Measurements from ENCODE around the gene BMS1.
"Not testable (repeated sequence)": the region's sequence is repeated elsewhere in the genome, so short reads cannot be mapped to it uniquely, and the experiment has no call there.

Gene BMS1

DNA sequence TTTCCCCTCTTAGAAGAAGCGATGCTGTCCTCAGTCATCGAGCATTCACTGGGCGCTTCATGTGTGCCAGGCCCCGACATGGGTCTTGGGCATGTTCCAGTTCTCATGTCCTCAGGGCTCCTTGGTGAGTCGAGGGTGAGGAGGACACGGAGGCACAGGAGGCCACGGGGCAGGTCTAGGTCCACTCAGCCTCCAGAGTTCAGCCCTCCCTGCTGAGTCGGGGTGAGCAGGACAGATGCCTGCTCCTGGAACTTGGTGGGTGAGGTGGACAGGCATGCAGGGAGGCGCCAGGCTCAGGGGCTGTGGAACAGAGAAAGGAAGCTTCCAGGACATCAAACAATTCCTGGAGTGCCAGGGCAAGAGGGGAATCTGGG lies 87.4 kb downstream of the BMS1 start:
- Histone ChIP-seq H3K4me3 (ENCODE audit: low read length in 2 of 2) (no peak overlapping the region), H3K9ac (ENCODE audit: low read depth in 1 of 2, low read length in 2 of 2) (no peak overlapping the region), H3K9me3 (ENCODE audit: control insufficient read depth in 2 of 2, low read length in 2 of 2) (no peaks in the 10 kb centered on the region), H3K27ac (ENCODE audit: low read depth in 2 of 2, low read length in 2 of 2) (no peak overlapping the region), H3K36me3 (ENCODE audit: control insufficient read depth in 2 of 2, insufficient read depth in 2 of 2, low read length in 2 of 2) (no peaks in the 10 kb centered on the region), H3K27me3 (ENCODE audit: control insufficient read depth in 2 of 2, insufficient read depth in 2 of 2, low read length in 2 of 2) (peaks cover 4 to 6% of the 10 kb centered on the region in 2 donors), H3K4me1 (ENCODE audit: control insufficient read depth in 2 of 2, insufficient read depth in 2 of 2, low read length in 2 of 2) (peaks cover 2 to 3% of the 10 kb centered on the region in 2 donors)

DNA sequence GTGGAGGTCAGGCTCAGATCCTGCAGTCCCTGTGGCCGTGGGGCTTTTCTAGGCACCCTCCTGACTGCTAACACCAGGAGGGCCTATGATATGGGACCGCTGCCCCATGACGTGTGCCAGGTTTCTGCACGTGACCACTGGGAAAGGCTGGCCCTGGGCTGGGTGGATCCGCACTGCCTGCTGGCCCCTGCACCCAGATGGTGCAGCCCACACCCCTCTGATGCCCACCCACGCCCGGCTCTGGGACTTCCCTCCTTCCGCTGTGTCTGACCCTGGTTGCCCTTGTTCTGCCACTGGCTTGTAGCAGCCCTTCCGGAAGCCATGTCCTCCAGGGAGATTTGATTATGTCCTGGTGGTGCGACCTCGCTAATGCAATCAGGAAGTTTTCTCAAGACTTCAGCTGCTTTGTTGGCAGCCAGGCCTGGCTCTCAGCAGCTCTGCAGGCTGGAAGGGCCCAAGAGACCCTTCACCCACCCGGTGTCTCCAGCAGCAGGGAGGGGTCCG lies 88.6 kb downstream of the BMS1 start:
- H3K36me3 ChIP-seq (ENCODE audit: control insufficient read depth in 2 of 2, insufficient read depth in 2 of 2, low read length in 2 of 2), result not testable (repeated sequence)

DNA sequence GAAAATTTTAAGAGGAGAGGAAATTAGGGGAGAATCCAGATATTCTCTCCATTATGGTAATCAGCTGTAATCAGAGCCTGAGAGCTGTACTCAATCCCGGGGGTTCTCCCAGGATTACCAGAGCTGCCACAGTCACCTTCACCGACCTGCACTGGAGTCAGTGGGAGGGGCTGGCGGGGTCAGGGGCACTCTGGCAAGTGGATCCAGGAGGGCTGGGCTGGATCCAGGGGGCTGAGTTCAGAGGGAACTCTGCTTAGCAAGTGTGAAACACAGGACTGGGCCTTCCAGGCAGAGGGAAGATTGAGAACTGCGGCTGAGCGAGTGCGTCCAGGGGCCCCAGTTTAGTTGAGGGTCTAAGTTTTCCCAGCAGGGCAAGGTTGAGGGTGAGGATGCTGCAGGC lies 89.2 kb downstream of the BMS1 start:
- Histone ChIP-seq H3K27ac (ENCODE audit: low read depth in 2 of 2, low read length in 2 of 2) (no peak overlapping the region), H3K27me3 (ENCODE audit: control insufficient read depth in 2 of 2, insufficient read depth in 2 of 2, low read length in 2 of 2) (no peaks in the 10 kb centered on the region), H3K36me3 (ENCODE audit: control insufficient read depth in 2 of 2, insufficient read depth in 2 of 2, low read length in 2 of 2) (no peaks in the 10 kb centered on the region), H3K4me1 (ENCODE audit: control insufficient read depth in 2 of 2, insufficient read depth in 2 of 2, low read length in 2 of 2) (no peaks in the 10 kb centered on the region), H3K9me3 (ENCODE audit: control insufficient read depth in 2 of 2, low read length in 2 of 2) (no peaks in the 10 kb centered on the region), H3K4me3 (ENCODE audit: low read length in 2 of 2) (no peak overlapping the region), H3K9ac (ENCODE audit: low read depth in 1 of 2, low read length in 2 of 2) (no peak overlapping the region)

More for the DNA sequence above, 88.6 kb downstream of the BMS1 start:
- H3K27me3 ChIP-seq (ENCODE audit: control insufficient read depth in 2 of 2, insufficient read depth in 2 of 2, low read length in 2 of 2); H3K9ac ChIP-seq (ENCODE audit: low read depth in 1 of 2, low read length in 2 of 2); H3K9me3 ChIP-seq (ENCODE audit: control insufficient read depth in 2 of 2, low read length in 2 of 2); H3K27ac ChIP-seq (ENCODE audit: low read depth in 2 of 2, low read length in 2 of 2); H3K4me3 ChIP-seq (ENCODE audit: low read length in 2 of 2); H3K4me1 ChIP-seq (ENCODE audit: control insufficient read depth in 2 of 2, insufficient read depth in 2 of 2, low read length in 2 of 2): not testable (repeated sequence)

DNA sequence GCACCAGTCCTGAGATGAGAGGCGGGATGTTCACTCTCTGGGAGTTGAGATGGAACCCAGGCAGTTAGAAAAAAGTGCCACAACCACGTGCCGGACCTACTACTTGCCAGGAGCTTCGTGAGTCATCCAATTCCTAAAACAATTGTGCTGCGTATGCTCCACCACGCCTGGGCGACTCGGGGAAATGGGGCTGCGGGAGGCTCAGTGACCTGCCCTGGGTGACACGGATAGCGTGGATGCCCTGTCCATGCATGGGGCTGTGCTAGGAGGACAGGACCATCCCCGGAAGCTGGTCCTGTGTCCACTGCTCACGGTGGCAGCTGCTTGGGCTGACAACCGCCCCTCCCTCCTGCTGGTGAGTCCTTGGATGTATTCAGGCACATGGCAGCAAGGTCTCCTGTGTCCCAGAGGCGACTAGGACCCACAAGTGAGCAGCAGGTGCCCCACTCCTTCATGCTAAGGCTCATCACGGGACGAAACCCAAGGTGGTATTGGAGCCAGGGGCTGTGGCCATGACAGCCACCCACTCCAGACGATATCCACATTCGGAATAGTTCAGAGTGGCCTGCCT lies 90.4 kb downstream of the BMS1 start:
- no peaks in the 10 kb centered on the region for H3K4me1 ChIP-seq (ENCODE audit: control insufficient read depth in 2 of 2, insufficient read depth in 2 of 2, low read length in 2 of 2)
- H3K27me3 ChIP-seq (ENCODE audit: control insufficient read depth in 2 of 2, insufficient read depth in 2 of 2, low read length in 2 of 2), result no peaks in the 10 kb centered on the region
- no peak overlapping the region for H3K4me3 ChIP-seq (ENCODE audit: low read length in 2 of 2)
- H3K9me3 ChIP-seq (ENCODE audit: control insufficient read depth in 2 of 2, low read length in 2 of 2), result no peaks in the 10 kb centered on the region
- H3K9ac ChIP-seq (ENCODE audit: low read depth in 1 of 2, low read length in 2 of 2), result no peak overlapping the region
- H3K36me3 ChIP-seq (ENCODE audit: control insufficient read depth in 2 of 2, insufficient read depth in 2 of 2, low read length in 2 of 2), result no peaks in the 10 kb centered on the region
- no peak overlapping the region for H3K27ac ChIP-seq (ENCODE audit: low read depth in 2 of 2, low read length in 2 of 2)

GRCh38 chr10:42874713-42875387 lies 92.3 kb downstream of the BMS1 start:
- Histone ChIP-seq H3K36me3 (ENCODE audit: control insufficient read depth in 2 of 2, insufficient read depth in 2 of 2, low read length in 2 of 2) (no peaks in the 10 kb centered on the region), H3K4me1 (ENCODE audit: control insufficient read depth in 2 of 2, insufficient read depth in 2 of 2, low read length in 2 of 2) (no peaks in the 10 kb centered on the region), H3K9ac (ENCODE audit: low read depth in 1 of 2, low read length in 2 of 2) (no peak overlapping the region), H3K27me3 (ENCODE audit: control insufficient read depth in 2 of 2, insufficient read depth in 2 of 2, low read length in 2 of 2) (no peaks in the 10 kb centered on the region), H3K9me3 (ENCODE audit: control insufficient read depth in 2 of 2, low read length in 2 of 2) (no peaks in the 10 kb centered on the region), H3K4me3 (ENCODE audit: low read length in 2 of 2) (no peak overlapping the region), H3K27ac (ENCODE audit: low read depth in 2 of 2, low read length in 2 of 2) (no peak overlapping the region)

DNA sequence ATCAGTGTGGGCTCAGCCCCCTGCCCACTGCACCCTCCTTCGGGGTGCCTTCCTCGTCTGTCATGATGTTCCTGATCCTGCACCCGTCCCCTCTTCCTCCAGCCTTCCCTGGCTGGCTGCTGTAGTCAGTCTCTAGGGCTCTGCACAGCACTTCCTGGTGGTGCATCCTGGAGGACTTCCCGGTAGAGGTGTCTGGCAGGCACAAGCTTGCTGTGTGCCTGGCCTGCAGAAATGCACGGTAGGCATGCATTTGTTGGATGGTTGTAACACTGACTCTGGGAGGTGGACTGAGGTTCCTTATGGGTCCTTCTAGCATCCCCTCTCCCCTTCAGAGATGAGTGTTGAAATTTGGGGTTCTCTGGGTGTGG lies 92.8 kb downstream of the BMS1 start:
- Histone ChIP-seq H3K4me1 (ENCODE audit: control insufficient read depth in 2 of 2, insufficient read depth in 2 of 2, low read length in 2 of 2) (no peaks in the 10 kb centered on the region), H3K9ac (ENCODE audit: low read depth in 1 of 2, low read length in 2 of 2) (no peak overlapping the region), H3K27me3 (ENCODE audit: control insufficient read depth in 2 of 2, insufficient read depth in 2 of 2, low read length in 2 of 2) (no peaks in the 10 kb centered on the region), H3K4me3 (ENCODE audit: low read length in 2 of 2) (no peak overlapping the region), H3K27ac (ENCODE audit: low read depth in 2 of 2, low read length in 2 of 2) (no peak overlapping the region), H3K9me3 (ENCODE audit: control insufficient read depth in 2 of 2, low read length in 2 of 2) (no peaks in the 10 kb centered on the region), H3K36me3 (ENCODE audit: control insufficient read depth in 2 of 2, insufficient read depth in 2 of 2, low read length in 2 of 2) (no peaks in the 10 kb centered on the region)

GRCh38 chr10:42875798-42876341 lies 93.3 kb downstream of the BMS1 start:
- H3K9ac ChIP-seq (ENCODE audit: low read depth in 1 of 2, low read length in 2 of 2), result no peak overlapping the region
- H3K27me3 ChIP-seq (ENCODE audit: control insufficient read depth in 2 of 2, insufficient read depth in 2 of 2, low read length in 2 of 2), result no peaks in the 10 kb centered on the region
- H3K27ac ChIP-seq (ENCODE audit: low read depth in 2 of 2, low read length in 2 of 2), result no peak overlapping the region
- no peak overlapping the region for H3K4me3 ChIP-seq (ENCODE audit: low read length in 2 of 2)
- no peaks in the 10 kb centered on the region for H3K4me1 ChIP-seq (ENCODE audit: control insufficient read depth in 2 of 2, insufficient read depth in 2 of 2, low read length in 2 of 2)
- H3K36me3 ChIP-seq (ENCODE audit: control insufficient read depth in 2 of 2, insufficient read depth in 2 of 2, low read length in 2 of 2), result no peaks in the 10 kb centered on the region
- H3K9me3 ChIP-seq (ENCODE audit: control insufficient read depth in 2 of 2, low read length in 2 of 2), result no peaks in the 10 kb centered on the region

DNA sequence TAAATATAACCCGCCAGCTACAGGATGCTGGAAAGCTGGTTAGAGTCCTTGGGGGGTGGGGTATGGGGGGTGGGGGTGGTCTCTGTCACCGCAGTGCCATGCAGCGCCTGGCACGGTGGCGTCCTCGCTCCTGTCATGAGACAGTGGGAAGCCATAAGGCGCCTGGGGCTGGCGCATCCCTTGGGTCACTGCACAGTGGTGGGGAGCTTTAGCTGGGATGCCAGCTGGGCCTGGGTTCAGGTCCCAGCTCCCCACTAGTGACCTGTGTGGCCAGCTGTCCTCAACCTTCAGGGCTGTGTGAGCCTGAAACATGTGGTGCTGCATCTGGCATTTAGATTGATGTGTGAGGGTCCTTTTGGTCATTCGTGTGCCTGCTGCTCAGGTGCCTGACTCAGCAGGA lies 93.9 kb downstream of the BMS1 start:
- H3K27ac ChIP-seq (ENCODE audit: low read depth in 2 of 2, low read length in 2 of 2), result no peak overlapping the region
- H3K4me3 ChIP-seq (ENCODE audit: low read length in 2 of 2), result no peak overlapping the region
- no peaks in the 10 kb centered on the region for H3K27me3 ChIP-seq (ENCODE audit: control insufficient read depth in 2 of 2, insufficient read depth in 2 of 2, low read length in 2 of 2)
- H3K9ac ChIP-seq (ENCODE audit: low read depth in 1 of 2, low read length in 2 of 2), result no peak overlapping the region
- no peaks in the 10 kb centered on the region for H3K9me3 ChIP-seq (ENCODE audit: control insufficient read depth in 2 of 2, low read length in 2 of 2)
- no peaks in the 10 kb centered on the region for H3K4me1 ChIP-seq (ENCODE audit: control insufficient read depth in 2 of 2, insufficient read depth in 2 of 2, low read length in 2 of 2)
- H3K36me3 ChIP-seq (ENCODE audit: control insufficient read depth in 2 of 2, insufficient read depth in 2 of 2, low read length in 2 of 2), result no peaks in the 10 kb centered on the region

GRCh38 chr10:42876945-42877344 lies 94.3 kb downstream of the BMS1 start:
- no peak overlapping the region for H3K9ac ChIP-seq (ENCODE audit: low read depth in 1 of 2, low read length in 2 of 2)
- H3K4me3 ChIP-seq (ENCODE audit: low read length in 2 of 2), result no peak overlapping the region
- peaks cover 0 to under 1% of the 10 kb centered on the region in 2 donors for H3K9me3 ChIP-seq (ENCODE audit: control insufficient read depth in 2 of 2, low read length in 2 of 2)
- no peaks in the 10 kb centered on the region for H3K27me3 ChIP-seq (ENCODE audit: control insufficient read depth in 2 of 2, insufficient read depth in 2 of 2, low read length in 2 of 2)
- H3K4me1 ChIP-seq (ENCODE audit: control insufficient read depth in 2 of 2, insufficient read depth in 2 of 2, low read length in 2 of 2), result no peaks in the 10 kb centered on the region
- no peaks in the 10 kb centered on the region for H3K36me3 ChIP-seq (ENCODE audit: control insufficient read depth in 2 of 2, insufficient read depth in 2 of 2, low read length in 2 of 2)
- no peak overlapping the region for H3K27ac ChIP-seq (ENCODE audit: low read depth in 2 of 2, low read length in 2 of 2)

GRCh38 chr10:42877496-42878030 lies 95.0 kb downstream of the BMS1 start:
- H3K9ac ChIP-seq (ENCODE audit: low read depth in 1 of 2, low read length in 2 of 2), result no peak overlapping the region
- no peak overlapping the region for H3K27ac ChIP-seq (ENCODE audit: low read depth in 2 of 2, low read length in 2 of 2)
- no peaks in the 10 kb centered on the region for H3K4me1 ChIP-seq (ENCODE audit: control insufficient read depth in 2 of 2, insufficient read depth in 2 of 2, low read length in 2 of 2)
- H3K9me3 ChIP-seq (ENCODE audit: control insufficient read depth in 2 of 2, low read length in 2 of 2), result peaks cover 0 to 2% of the 10 kb centered on the region in 2 donors
- no peaks in the 10 kb centered on the region for H3K27me3 ChIP-seq (ENCODE audit: control insufficient read depth in 2 of 2, insufficient read depth in 2 of 2, low read length in 2 of 2)
- no peaks in the 10 kb centered on the region for H3K36me3 ChIP-seq (ENCODE audit: control insufficient read depth in 2 of 2, insufficient read depth in 2 of 2, low read length in 2 of 2)
- no peak overlapping the region for H3K4me3 ChIP-seq (ENCODE audit: low read length in 2 of 2)

Data from mucosa of rectum (tissue), 2 donors.